Nucleus accumbens (tissue), 56 donors: Measurements from ENCODE around the gene CACNA2D1.
"Not testable (repeated sequence)": the region's sequence is repeated elsewhere in the genome, so short reads cannot be mapped to it uniquely, and the experiment has no call there.

Experiments used
- DNase-seq, 56 donors: peaks; one replicate each; lab custom pipeline; 2025; lab: John Stamatoyannopoulos, UW

The CACNA2D1 gene

DNA sequence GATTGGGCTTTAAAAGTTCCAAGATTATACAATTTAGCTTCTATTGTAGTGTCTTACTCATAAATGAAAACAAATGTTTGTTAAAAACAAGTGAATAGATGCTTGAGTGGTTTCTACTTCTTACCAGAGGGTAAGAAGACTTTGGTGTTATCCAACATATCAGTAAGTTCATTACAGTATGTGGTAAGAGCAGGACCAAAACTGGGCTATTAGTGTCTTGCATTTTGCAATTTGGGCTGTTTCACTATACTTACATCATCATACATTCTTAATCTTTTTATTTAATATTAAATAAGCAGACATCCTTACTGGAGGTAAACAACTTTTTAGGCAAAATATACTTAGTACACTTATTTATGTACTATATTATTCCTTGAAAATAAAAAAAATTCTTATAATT is 425.4 kb downstream of the CACNA2D1 start:
- DNase-seq, result no peak

DNA sequence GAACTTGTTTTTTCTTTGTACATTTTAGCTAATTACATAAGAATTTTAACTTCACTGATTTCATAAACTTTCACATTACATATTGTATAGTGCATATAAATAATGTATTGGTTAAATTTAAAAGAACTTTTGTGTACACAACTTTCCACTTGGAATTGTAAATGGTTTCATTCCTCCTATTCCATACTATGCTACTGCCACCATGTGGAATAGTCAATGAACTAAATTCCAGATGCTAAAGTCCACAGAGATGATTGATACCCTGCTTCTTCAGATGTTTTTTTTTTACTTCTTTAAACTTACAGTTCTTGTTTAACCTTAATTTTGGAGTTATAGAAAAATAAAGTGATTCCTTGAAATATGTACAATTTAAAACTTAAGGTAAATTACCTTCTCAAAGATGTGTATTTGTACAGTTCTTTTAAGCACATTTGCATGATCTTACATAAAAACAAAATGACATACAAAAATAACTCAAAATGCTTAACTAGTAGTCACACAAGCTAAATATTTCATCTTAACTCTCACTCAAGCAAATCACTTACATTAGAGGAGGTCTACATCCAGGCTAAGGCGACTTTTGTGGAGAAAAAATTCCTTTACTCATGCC is 426.1 kb downstream of the CACNA2D1 start:
- no peak for DNase-seq

DNA sequence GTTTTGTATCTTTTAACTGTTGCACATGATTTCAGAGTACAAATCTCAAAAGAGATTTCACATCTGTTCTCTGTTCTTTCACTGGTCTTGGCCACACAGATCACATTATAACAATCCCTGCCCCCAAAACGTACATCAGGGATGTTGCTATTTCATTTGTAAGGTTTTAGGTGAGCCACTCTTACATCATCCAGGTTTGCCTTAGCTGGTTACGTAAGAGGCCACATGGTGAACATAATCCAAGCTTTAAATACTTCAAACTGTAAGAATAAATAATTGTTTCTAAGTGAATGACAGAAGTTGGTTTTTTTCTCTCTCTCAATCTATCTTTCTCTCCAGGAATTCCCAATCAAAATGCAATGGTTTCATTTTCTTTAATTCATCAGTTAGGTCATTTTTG is 427.8 kb downstream of the CACNA2D1 start:
- DNase-seq, result no peak

DNA sequence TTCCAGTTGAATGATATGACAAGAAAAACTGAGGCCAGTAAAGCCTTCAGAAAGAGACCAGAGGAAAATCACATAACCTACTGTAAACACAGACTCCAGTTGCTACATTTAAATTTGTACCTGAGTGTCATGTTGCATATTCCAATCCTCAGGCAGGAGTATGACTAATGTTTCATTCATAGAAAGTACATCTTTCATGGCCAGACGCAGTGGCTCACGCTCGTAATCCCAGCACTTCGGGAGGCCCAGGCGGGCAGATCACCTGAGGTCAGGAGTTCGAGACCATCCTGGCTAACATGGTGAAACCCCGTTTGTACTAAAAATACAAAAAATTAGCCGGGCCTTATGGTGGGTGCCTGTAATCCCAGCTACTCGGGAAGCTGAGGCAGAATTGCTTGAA is 429.0 kb downstream of the CACNA2D1 start:
- not testable (repeated sequence) for DNase-seq

DNA sequence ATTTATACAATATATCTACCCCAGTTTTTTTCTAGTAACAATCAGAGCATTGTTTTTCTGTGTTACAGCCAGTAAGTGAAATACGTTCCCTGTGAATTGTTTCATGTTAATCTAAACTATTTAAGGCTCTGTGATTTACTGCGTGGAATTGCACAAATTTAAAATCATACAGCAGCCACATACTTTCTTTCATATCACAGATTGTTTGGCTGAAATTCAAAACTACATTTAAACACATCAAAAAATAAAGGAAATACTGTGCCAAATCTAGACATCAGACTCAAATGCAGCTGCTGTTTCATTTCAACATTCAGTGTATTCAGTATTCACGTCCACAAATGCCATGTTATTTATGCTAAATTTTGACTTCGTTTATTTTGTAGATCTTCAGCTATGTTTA is 431.1 kb downstream of the CACNA2D1 start:
- DNase-seq, result no peak

DNA sequence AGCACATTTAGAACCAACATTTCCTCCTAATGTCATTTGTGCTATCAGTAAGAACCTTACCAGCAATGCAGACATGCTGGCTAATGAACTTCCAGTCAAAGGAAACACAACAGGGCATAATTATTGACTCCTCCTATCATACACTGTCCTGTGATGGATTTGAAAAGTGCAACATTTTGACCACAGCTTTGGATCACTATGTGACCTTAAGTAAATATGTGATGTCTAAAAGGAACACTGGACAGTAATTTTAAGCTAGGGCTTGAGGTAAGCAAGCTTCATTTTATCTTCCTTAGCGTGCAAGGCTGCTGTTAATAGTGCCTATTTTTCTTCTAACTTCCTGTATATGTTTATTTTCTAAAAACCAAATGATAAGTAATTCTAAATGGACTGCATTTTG is 433.2 kb downstream of the CACNA2D1 start:
- DNase-seq, result no peak

DNA sequence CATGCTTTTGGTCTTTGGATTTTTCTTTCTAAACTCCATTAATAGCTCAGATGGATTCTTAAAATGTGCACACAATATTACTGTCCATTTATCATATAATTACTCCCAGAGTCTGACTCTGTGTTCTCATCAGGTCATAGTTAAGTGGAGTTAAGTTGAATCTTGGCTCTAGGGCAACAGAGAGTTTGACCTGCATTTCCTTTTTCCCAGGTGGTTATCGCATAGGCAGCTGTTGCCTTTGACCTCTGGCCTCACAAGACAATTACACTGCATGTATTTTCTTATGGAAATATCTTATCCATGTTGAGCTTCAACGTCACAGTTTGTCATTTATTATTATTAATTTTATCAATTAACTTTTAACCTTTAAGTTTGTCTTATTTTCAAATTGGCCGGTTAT is 436.3 kb downstream of the CACNA2D1 start:
- DNase-seq, result no peak

DNA sequence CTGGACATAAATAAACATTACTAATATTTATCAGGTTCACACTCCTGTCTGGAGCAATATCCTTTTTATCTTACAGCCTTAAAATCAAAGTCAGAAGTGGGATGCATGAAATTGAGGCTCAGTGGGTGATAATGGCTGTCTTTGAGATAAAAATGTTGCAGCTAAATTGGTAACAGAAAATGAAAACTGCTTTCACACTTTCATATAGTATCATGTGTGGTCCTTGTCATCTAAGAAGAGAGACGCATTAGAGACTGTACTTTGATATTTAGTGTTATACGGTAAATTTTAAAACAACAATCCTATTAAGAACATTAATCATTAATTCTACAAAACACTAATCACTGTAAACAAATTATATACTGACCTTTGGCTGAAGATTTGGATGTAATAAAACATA is 438.5 kb downstream of the CACNA2D1 start:
- DNase-seq, result no peak

DNA sequence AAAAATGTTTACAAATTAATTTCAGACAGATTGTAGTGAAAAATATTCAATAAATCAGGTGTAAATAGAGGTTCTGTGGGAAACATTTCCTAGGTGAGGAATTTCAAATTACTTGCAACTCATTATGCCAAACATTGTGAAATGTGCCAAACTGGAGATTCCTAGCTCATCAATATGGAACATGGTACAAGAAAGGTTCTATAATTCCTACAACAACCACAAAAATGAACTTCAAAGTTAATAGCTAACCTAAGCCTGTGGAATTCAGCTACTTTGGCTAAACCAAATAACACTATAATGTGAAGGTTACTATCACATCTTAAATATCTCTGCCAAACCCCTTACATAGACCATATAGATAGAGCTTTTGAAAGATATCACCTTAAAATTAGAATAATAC is 450.4 kb downstream of the CACNA2D1 start:
- no peak for DNase-seq

GRCh38 chr7:81990395-81990794 is 453.2 kb downstream of the CACNA2D1 start:
- no peak for DNase-seq

DNA sequence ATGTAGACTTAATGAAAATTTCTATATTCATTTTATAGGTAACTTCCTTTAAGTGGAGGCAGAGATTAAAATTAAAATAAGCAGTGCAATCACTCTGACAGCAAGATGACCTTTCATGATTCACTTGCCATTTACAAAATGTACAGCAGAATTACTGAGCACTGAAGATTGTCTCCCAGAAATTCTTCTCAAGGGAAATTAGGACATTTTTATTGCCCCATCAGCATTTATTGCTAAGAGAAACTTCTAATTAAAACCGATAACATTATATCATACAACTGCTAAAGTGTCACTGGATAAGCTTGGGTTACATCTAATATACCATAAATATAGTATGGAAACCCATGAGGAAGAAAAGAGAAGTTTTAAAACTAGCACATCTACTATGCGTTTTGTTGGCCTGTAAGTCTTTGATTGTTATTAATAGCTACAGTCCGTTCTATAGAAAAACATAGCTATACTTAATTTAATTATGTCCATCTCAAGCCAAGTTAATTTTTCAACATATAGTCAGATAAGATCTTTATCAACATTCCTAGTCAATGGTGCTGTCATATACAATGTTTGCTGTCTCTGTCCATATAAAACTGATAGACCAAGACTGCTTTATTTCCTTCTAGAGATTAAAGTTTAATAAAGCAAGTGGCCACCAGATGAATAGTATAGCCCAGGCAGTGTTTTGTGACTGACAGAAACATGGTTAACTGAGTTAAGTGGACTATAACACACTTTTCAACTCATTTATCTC is 456.7 kb downstream of the CACNA2D1 start:
- DNase-seq, result no peak

- DNase-seq, result no peak
Observed at GRCh38 chr7:81983406-81983805, 460.2 kb downstream of the CACNA2D1 start.

DNA sequence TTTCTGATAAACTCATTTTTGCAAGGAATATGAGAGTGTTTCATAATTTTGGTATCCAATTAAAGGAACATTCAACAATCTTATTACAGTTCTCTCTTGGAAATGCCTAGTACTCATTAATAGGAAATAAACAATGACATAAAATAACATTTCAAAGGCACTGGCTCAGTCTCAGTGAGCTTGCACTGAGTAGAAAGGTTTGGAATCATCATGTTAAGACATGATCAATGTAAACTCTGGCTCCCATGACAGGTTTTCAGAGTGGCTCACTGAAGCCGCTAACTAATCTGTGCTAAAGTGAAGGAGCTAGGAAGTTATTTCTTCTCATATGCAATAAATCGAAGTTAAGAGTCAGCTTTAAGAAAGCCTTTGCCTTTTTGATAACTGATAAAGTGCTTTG is 470.5 kb downstream of the CACNA2D1 start:
- no peak for DNase-seq

- DNase-seq, result no peak
Observed at GRCh38 chr7:81960026-81960425, 483.6 kb downstream of the CACNA2D1 start.

DNA sequence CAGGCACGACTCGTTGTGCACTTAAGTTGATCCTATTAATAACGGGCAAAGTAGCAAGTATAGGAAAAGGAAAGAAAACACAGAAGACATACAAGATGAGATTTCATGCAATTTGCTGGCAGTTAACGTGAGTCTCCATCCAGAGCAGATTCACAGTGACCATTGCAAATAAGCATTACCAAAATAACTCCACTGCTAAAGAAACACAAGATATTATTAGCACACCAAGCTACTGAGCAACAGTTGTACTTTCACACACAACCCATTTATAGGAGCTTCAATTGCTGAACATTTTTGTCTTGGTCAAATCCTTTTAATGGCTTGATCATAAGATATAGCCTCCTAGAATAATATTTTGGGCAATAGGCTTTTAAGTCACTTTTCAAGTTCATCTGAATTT is 486.1 kb downstream of the CACNA2D1 start:
- DNase-seq, result no peak

GRCh38 chr7:81956520-81956919 is 487.1 kb downstream of the CACNA2D1 start:
- peak in 4 of 56 donors; percentile 0 to 1 (median 1) for DNase-seq

DNA sequence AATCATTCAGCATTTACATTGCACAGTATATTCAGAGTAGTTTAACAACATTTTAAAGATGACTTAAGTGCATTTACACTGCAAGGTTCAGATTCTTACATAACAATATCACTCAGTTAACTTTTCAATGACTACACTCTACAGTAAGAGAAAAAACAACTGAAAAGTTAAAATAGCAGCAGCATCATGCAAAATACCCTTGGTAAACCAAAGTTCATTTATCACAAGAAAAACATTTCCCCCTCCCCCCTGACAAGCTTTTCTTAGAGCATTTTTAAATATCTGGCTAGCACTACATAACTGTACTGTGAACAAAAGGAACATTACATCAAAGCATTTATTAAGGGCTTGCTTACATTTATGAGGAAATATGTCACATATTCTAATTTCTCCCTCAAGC is 494.3 kb downstream of the CACNA2D1 start:
- no peak for DNase-seq

- no peak for DNase-seq
Observed at GRCh38 chr7:81944058-81944457, 499.5 kb downstream of the CACNA2D1 start.

DNA sequence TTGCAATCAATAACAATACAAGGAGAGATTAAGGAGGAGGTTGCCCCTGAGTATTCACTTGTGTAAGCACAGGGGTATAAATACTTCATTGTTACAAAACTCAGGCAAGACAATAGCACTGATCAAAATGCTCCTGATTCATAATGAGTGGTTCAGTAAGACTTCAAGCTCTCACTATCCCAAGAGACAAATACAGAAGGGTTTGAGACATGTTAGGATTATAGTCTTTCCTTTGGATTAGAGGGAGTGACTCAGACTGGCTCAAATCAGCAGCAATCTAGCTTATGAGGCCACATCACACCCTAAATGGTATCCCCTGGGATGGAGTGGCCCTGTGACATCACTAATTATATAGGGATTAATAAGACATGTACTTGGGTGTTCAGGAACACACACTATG is 506.5 kb downstream of the CACNA2D1 start:
- no peak for DNase-seq

GRCh38 chr7:81934596-81935301 is 508.8 kb downstream of the CACNA2D1 start:
- DNase-seq, result no peak

DNA sequence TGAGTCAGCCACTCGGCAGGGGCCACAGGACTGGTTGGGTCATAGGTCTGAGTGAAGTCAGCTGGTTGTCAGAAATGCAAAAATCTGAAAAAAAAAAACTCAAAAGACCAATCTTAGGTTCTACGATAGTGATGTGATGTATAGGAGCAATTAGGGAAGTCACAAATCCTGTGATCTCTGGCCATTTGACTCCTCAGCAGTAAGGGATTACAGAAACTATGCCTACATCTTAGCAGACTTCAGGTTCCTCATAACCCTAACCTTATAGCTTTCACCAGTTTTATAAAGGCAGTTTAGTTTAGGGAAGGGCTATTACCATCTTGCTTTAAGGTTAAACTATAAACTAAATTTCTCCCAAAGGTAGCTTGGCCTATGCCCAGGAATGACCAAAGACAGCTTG is 510.6 kb downstream of the CACNA2D1 start:
- DNase-seq, result no peak

DNA sequence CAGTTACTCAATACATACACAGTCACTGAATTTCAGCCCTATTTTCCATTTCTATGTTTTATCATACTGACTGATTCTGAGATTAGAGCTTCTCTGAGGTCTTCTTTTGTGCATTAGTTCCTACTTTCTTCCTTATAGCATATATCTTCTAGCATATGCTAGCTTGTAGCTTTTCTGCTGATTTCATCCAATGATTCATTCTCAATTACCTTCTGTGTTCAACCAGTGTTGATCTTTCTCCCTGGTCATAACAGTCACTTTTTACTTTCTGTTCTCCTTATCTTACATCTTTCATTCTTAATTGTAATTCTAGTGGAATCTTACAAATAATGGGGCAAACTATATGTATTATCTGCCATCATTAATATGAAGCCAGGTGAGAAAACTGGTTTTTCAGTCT is 514.2 kb downstream of the CACNA2D1 start:
- no peak for DNase-seq
